ENCODE data around the gene TTC28.

DNA sequence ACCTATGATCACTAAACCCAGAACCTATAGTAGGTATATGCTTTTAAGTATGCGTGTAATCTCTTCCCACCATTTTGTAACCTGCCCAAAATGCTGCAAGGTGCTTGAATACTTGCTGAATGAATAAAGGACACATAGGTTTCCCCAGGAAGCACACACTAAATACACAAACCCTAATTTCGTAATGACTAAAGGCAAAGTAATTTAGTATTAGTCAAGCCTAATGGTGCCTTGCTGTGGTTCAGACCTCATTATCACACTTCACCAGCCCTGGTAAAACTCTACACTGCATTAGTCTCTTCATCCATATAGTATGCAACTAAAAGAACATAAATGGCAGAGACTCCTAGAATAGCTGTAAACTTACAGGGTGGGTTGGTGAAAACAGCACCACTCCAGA, 471.6 kb downstream of the TTC28 start:
- TF ChIP-seq POLR2A (IDR thresholded peaks at IDR 0.05), result no peak
- TF ChIP-seq, protein P1, sequence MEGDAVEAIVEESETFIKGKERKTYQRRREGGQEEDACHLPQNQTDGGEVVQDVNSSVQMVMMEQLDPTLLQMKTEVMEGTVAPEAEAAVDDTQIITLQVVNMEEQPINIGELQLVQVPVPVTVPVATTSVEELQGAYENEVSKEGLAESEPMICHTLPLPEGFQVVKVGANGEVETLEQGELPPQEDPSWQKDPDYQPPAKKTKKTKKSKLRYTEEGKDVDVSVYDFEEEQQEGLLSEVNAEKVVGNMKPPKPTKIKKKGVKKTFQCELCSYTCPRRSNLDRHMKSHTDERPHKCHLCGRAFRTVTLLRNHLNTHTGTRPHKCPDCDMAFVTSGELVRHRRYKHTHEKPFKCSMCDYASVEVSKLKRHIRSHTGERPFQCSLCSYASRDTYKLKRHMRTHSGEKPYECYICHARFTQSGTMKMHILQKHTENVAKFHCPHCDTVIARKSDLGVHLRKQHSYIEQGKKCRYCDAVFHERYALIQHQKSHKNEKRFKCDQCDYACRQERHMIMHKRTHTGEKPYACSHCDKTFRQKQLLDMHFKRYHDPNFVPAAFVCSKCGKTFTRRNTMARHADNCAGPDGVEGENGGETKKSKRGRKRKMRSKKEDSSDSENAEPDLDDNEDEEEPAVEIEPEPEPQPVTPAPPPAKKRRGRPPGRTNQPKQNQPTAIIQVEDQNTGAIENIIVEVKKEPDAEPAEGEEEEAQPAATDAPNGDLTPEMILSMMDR (IDR thresholded peaks at IDR 0.05), result no peak

All from gastroesophageal sphincter (tissue), 3 donors.